B cell (primary cell): ENCODE measurements around the gene SYNE1.

Experiments used
- EZH2 ChIP-seq: IDR thresholded peaks from 2 replicates; pipeline ENCODE4 v1.6.1; 2012; ENCODE audit warnings: borderline replicate concordance, low read depth, mild to moderate bottlenecking, moderate library complexity, low read length; ENCODE audit not compliant: insufficient read depth, poor library complexity, severe bottlenecking
- TF ChIP-seq, protein P1 (sequence below): fragments of 200-600 bp; IDR thresholded peaks from one replicate; pipeline ENCODE4 v1.8.0; 2022; ENCODE audit warnings: antibody characterized with exemption, mild to moderate bottlenecking

- TF ChIP-seq, protein P1, sequence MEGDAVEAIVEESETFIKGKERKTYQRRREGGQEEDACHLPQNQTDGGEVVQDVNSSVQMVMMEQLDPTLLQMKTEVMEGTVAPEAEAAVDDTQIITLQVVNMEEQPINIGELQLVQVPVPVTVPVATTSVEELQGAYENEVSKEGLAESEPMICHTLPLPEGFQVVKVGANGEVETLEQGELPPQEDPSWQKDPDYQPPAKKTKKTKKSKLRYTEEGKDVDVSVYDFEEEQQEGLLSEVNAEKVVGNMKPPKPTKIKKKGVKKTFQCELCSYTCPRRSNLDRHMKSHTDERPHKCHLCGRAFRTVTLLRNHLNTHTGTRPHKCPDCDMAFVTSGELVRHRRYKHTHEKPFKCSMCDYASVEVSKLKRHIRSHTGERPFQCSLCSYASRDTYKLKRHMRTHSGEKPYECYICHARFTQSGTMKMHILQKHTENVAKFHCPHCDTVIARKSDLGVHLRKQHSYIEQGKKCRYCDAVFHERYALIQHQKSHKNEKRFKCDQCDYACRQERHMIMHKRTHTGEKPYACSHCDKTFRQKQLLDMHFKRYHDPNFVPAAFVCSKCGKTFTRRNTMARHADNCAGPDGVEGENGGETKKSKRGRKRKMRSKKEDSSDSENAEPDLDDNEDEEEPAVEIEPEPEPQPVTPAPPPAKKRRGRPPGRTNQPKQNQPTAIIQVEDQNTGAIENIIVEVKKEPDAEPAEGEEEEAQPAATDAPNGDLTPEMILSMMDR, result no peak
- no peak for TF ChIP-seq EZH2
These were observed 5.6 kb upstream of the SYNE1 start for GRCh38 chr6:152642578-152643375.
